Measurements from ENCODE around the gene HLTF. TPM values are rescaled to one million over a fixed set of nuclear protein-coding genes. Genes with fewer than 3 reads are reported as not detected.
A peak's percentile ranks its signal among the peaks of the same experiment; 100 is the strongest.

Gene HLTF
- total and polyA plus RNA-seq, 2 of the 13 experiments (the other 11 are each of a cell fraction or from before 2014, with no cell fraction given), result 12.0 to 22.9 TPM

GRCh38 chr3:149129326-149130205, 43.2 kb upstream of the HLTF start, which contains the start of gene HPS3 (continued):
- TF ChIP-seq HCFC1 (IDR thresholded peaks at IDR 0.05; ENCODE audit: low read depth, low read length) (no peak), ZNF816 (CRISPR knock-in tag; IDR thresholded peaks at IDR 0.05; ENCODE audit: borderline replicate concordance) (0 out of 2 replicates have a peak, but pooled peaks have one; percentile 73), PBX2 (CRISPR knock-in tag; IDR thresholded peaks at IDR 0.05) (no peak), PHF21A (CRISPR knock-in tag; IDR thresholded peaks at IDR 0.05) (0 out of 2 replicates have a peak, but pooled peaks have one; percentile 40), NR2F1 (CRISPR knock-in tag; IDR thresholded peaks at IDR 0.05) (no peak), ARHGAP35 (CRISPR knock-in tag; IDR thresholded peaks at IDR 0.05; ENCODE audit: borderline replicate concordance) (peak; percentile 81; the same call in 1 of the 2 replicates), CENPT (CRISPR knock-in tag; IDR thresholded peaks at IDR 0.05; ENCODE audit: low read depth) (no peak), ZNF777 (CRISPR knock-in tag; IDR thresholded peaks at IDR 0.05) (peak; percentile 42; the same call in 1 of the 2 replicates), MAZ (IDR thresholded peaks at IDR 0.05; ENCODE audit: borderline replicate concordance, low read depth, low read length) (peak; percentile 47; the same call in 1 of the 2 replicates), MAZ (CRISPR knock-in tag; IDR thresholded peaks at IDR 0.05; ENCODE audit: low read depth) (peak; percentile 77), ZNF724P (CRISPR knock-in tag; IDR thresholded peaks at IDR 0.05; ENCODE audit: borderline replicate concordance) (peak; percentile 95), CC2D1A (CRISPR knock-in tag; IDR thresholded peaks at IDR 0.05) (0 out of 2 replicates have a peak, but pooled peaks have one; percentile 46), ZNF503 (CRISPR knock-in tag; IDR thresholded peaks at IDR 0.05) (peak; percentile 22; the same call in 1 of the 2 replicates), CENPBD1 (CRISPR knock-in tag; IDR thresholded peaks at IDR 0.05; ENCODE audit: borderline replicate concordance, low read depth) (no peak), ZNF576 (CRISPR knock-in tag; IDR thresholded peaks at IDR 0.05) (peak; percentile 90), BORCS8-MEF2B (CRISPR knock-in tag; IDR thresholded peaks at IDR 0.05) (peak; percentile 91), FOXP1 (IDR thresholded peaks at IDR 0.05) (no peak), FOXP1 (CRISPR knock-in tag; IDR thresholded peaks at IDR 0.05) (no peak; the same call in 1 of the 2 replicates), HNF1A (IDR thresholded peaks at IDR 0.05; ENCODE audit: low read depth) (no peak), HNF1A (CRISPR knock-in tag; IDR thresholded peaks at IDR 0.05; ENCODE audit: borderline replicate concordance) (peak; percentile 44; the same call in 1 of the 2 replicates), HOXA3 (CRISPR knock-in tag; IDR thresholded peaks at IDR 0.05) (peak; percentile 79)
